Panc1 (cell line): ENCODE results near the gene MSANTD2.

ENCODE experiments used
- CTCF ChIP-seq: fragments of 450-650 bp; IDR thresholded peaks from 2 replicates; pipeline ENCODE4 v1.5.1; 2017; ENCODE audit warnings: mild to moderate bottlenecking
- POLR2AphosphoS5 ChIP-seq: IDR thresholded peaks from 2 replicates; pipeline ENCODE4 v1.6.1; 2012; ENCODE audit warnings: mild to moderate bottlenecking, low read depth, low read length, moderate library complexity
- REST ChIP-seq, 2 experiments: IDR thresholded peaks; 2 replicates each; pipeline ENCODE4 v1.6.1; 2011 to 2012; ENCODE audit warnings: low read depth in 2 of 2, control low read depth in 1 of 2, low read length in 1 of 2, mild to moderate bottlenecking in 1 of 2, moderate library complexity in 1 of 2; ENCODE audit not compliant: insufficient read depth in 1 of 2
- SIN3A ChIP-seq: IDR thresholded peaks from 2 replicates; pipeline ENCODE4 v1.6.1; 2012; ENCODE audit warnings: low read depth, mild to moderate bottlenecking, low read length, moderate library complexity, borderline replicate concordance; ENCODE audit not compliant: insufficient read depth
- TCF7L2 ChIP-seq: IDR thresholded peaks from 2 replicates; pipeline ENCODE4 v1.6.1; 2011; ENCODE audit warnings: mild to moderate bottlenecking, low read depth, low read length, inconsistent platforms

GRCh38 chr11:124778281-124778680 lies 21.9 kb downstream of the MSANTD2 start:
- no peak for TF ChIP-seq POLR2AphosphoS5
- TF ChIP-seq CTCF, result peak; percentile 50
- TF ChIP-seq SIN3A, result no peak
- TF ChIP-seq REST (IDR thresholded peaks at IDR 0.05; ENCODE audit: insufficient read depth in 1 of 2, low read depth in 2 of 2, low read length in 1 of 2), result no peak
- no peak for TF ChIP-seq TCF7L2
